Central memory CD8-positive, alpha-beta T cell (primary cell): ENCODE measurements around the gene PTGES.
"Not testable (repeated sequence)": the region's sequence is repeated elsewhere in the genome, so short reads cannot be mapped to it uniquely, and the experiment has no call there.

Source experiments
- ATAC-seq: fragments of 150-1000 bp; cut with Tn5 transposase; replicated peaks from 2 replicates; pipeline ENCODE4 v1.10.0; 2022; ENCODE audit warnings: mild to moderate bottlenecking, moderate FRiP score, moderate number of reproducible peaks; ENCODE audit not compliant: poor library complexity, severe bottlenecking; ENCODE audit errors: extremely low read depth
- DNase-seq, 2 donors: peaks; one replicate each; pipeline ENCODE4 v3.0.0; 2021; ENCODE audit warnings: low spot score in 2 of 2
- H3K27ac Mint-ChIP-seq: one replicate; pipeline ENCODE4 v1.8.0; 2022; ENCODE audit warnings: low read depth, mild to moderate bottlenecking, moderate library complexity, mixed read lengths
- H3K27me3 Mint-ChIP-seq: one replicate; pipeline ENCODE4 v1.8.0; 2022; ENCODE audit warnings: mixed read lengths
- H3K36me3 Mint-ChIP-seq: one replicate; pipeline ENCODE4 v1.8.0; 2022; ENCODE audit warnings: mild to moderate bottlenecking, moderate library complexity, mixed read lengths; ENCODE audit not compliant: insufficient read depth
- H3K4me1 Mint-ChIP-seq: one replicate; pipeline ENCODE4 v1.8.0; 2022; ENCODE audit warnings: mixed read lengths
- H3K4me3 Mint-ChIP-seq: one replicate; pipeline ENCODE4 v1.8.0; 2022; ENCODE audit warnings: mild to moderate bottlenecking, moderate library complexity, mixed read lengths
- H3K9me3 Mint-ChIP-seq: one replicate; pipeline ENCODE4 v1.8.0; 2022; ENCODE audit warnings: mixed read lengths

The PTGES gene

GRCh38 chr9:129762985-129763926 lies 10.4 kb upstream of the PTGES start:
- H3K27me3 Mint-ChIP-seq = peaks cover 18% of the 10 kb centered on the region
- peaks cover 2% of the 10 kb centered on the region for H3K36me3 Mint-ChIP-seq
- no peak overlapping the region for H3K27ac Mint-ChIP-seq
- no peak overlapping the region for H3K4me3 Mint-ChIP-seq
- H3K4me1 Mint-ChIP-seq = no peaks in the 10 kb centered on the region
- H3K9me3 Mint-ChIP-seq = no peaks in the 10 kb centered on the region
- ATAC-seq (no peak), DNase-seq (no peak)

- not testable (repeated sequence) for H3K4me3 Mint-ChIP-seq, H3K36me3 Mint-ChIP-seq, H3K9me3 Mint-ChIP-seq, DNase-seq, ATAC-seq, H3K4me1 Mint-ChIP-seq, H3K27ac Mint-ChIP-seq
- H3K27me3 Mint-ChIP-seq = peaks cover 21% of the 10 kb centered on the region
Measured at GRCh38 chr9:129762370-129762984, 9.6 kb upstream of the PTGES start.

GRCh38 chr9:129761901-129762369 lies 9.1 kb upstream of the PTGES start:
- no peak overlapping the region for H3K4me3 Mint-ChIP-seq
- H3K27me3 Mint-ChIP-seq = peaks cover 21% of the 10 kb centered on the region
- no peak overlapping the region for H3K27ac Mint-ChIP-seq
- no peaks in the 10 kb centered on the region for H3K36me3 Mint-ChIP-seq
- H3K4me1 Mint-ChIP-seq = peaks cover 3% of the 10 kb centered on the region
- no peaks in the 10 kb centered on the region for H3K9me3 Mint-ChIP-seq
- no peak for DNase-seq
- no peak for ATAC-seq

- ATAC-seq (no peak), DNase-seq (no peak)
- H3K9me3 Mint-ChIP-seq = no peaks in the 10 kb centered on the region
- H3K27ac Mint-ChIP-seq = no peak overlapping the region
- H3K36me3 Mint-ChIP-seq = no peaks in the 10 kb centered on the region
- H3K4me3 Mint-ChIP-seq = no peak overlapping the region
- H3K27me3 Mint-ChIP-seq = peaks cover 21% of the 10 kb centered on the region
- peaks cover 5% of the 10 kb centered on the region for H3K4me1 Mint-ChIP-seq
Measured at GRCh38 chr9:129761293-129761900, 8.6 kb upstream of the PTGES start.

GRCh38 chr9:129760784-129761183 lies 7.9 kb upstream of the PTGES start:
- not testable (repeated sequence) for ATAC-seq, H3K4me1 Mint-ChIP-seq, H3K27ac Mint-ChIP-seq, H3K4me3 Mint-ChIP-seq, H3K36me3 Mint-ChIP-seq, H3K9me3 Mint-ChIP-seq, DNase-seq
- peaks cover 21% of the 10 kb centered on the region for H3K27me3 Mint-ChIP-seq

GRCh38 chr9:129759804-129760502 lies 7.1 kb upstream of the PTGES start:
- ATAC-seq (no peak), DNase-seq (no peak)
- no peaks in the 10 kb centered on the region for H3K9me3 Mint-ChIP-seq
- no peak overlapping the region for H3K4me3 Mint-ChIP-seq
- peaks cover 21% of the 10 kb centered on the region for H3K27me3 Mint-ChIP-seq
- H3K27ac Mint-ChIP-seq = no peak overlapping the region
- no peaks in the 10 kb centered on the region for H3K36me3 Mint-ChIP-seq
- peaks cover 5% of the 10 kb centered on the region for H3K4me1 Mint-ChIP-seq

GRCh38 chr9:129759319-129759718 lies 6.5 kb upstream of the PTGES start:
- Mint-ChIP-seq H3K4me1 (peaks cover 5% of the 10 kb centered on the region), H3K9me3 (no peaks in the 10 kb centered on the region), H3K27ac (no peak overlapping the region), H3K27me3 (peaks cover 21% of the 10 kb centered on the region), H3K36me3 (no peaks in the 10 kb centered on the region), H3K4me3 (no peak overlapping the region)
- no peak for ATAC-seq
- no peak for DNase-seq

- ATAC-seq (no peak), DNase-seq (no peak)
- Mint-ChIP-seq H3K36me3 (no peaks in the 10 kb centered on the region), H3K27me3 (peaks cover 36% of the 10 kb centered on the region), H3K4me1 (peaks cover 13% of the 10 kb centered on the region), H3K4me3 (no peak overlapping the region), H3K9me3 (no peaks in the 10 kb centered on the region), H3K27ac (no peak overlapping the region)
Measured at GRCh38 chr9:129757045-129757444, 4.2 kb upstream of the PTGES start.

- H3K27ac Mint-ChIP-seq = no peak overlapping the region
- H3K4me3 Mint-ChIP-seq = no peak overlapping the region
- H3K4me1 Mint-ChIP-seq = peaks cover 13% of the 10 kb centered on the region
- DNase-seq (no peak), ATAC-seq (no peak)
- H3K27me3 Mint-ChIP-seq = peaks cover 41% of the 10 kb centered on the region
- no peaks in the 10 kb centered on the region for H3K9me3 Mint-ChIP-seq
- H3K36me3 Mint-ChIP-seq = no peaks in the 10 kb centered on the region
Measured at GRCh38 chr9:129756191-129756590, 3.3 kb upstream of the PTGES start.

- DNase-seq (no peak), ATAC-seq (no peak)
- no peak overlapping the region for H3K4me3 Mint-ChIP-seq
- no peak overlapping the region for H3K27ac Mint-ChIP-seq
- no peaks in the 10 kb centered on the region for H3K9me3 Mint-ChIP-seq
- H3K27me3 Mint-ChIP-seq = peaks cover 41% of the 10 kb centered on the region
- peaks cover 2% of the 10 kb centered on the region for H3K36me3 Mint-ChIP-seq
- peaks cover 13% of the 10 kb centered on the region for H3K4me1 Mint-ChIP-seq
Measured at GRCh38 chr9:129755151-129755550, 2.3 kb upstream of the PTGES start.

GRCh38 chr9:129751841-129752801 lies 721 bp downstream of the PTGES start:
- no peak overlapping the region for H3K27ac Mint-ChIP-seq
- peaks cover 2% of the 10 kb centered on the region for H3K36me3 Mint-ChIP-seq
- H3K4me3 Mint-ChIP-seq = no peak overlapping the region
- DNase-seq (no peak), ATAC-seq (no peak)
- H3K4me1 Mint-ChIP-seq = peaks cover 12% of the 10 kb centered on the region
- peaks cover 20% of the 10 kb centered on the region for H3K27me3 Mint-ChIP-seq
- no peaks in the 10 kb centered on the region for H3K9me3 Mint-ChIP-seq
